Eye (tissue), 1 donor: Measurements from ENCODE around the gene DLG1.
A peak's percentile ranks its signal among the peaks of the same experiment; 100 is the strongest.
"Not testable (repeated sequence)": the region's sequence is repeated elsewhere in the genome, so short reads cannot be mapped to it uniquely, and the experiment has no call there.

Experiments
- DNase-seq: peaks from one replicate; pipeline ENCODE4 v3.0.0-alpha.2; 2015

Gene DLG1

GRCh38 chr3:197286678-197287077 is 11.7 kb downstream of the DLG1 start:
- no peak for DNase-seq

- DNase-seq: no peak
Measured at GRCh38 chr3:197285557-197285956, 12.9 kb downstream of the DLG1 start.

- DNase-seq: no peak
Measured at GRCh38 chr3:197283045-197283444, 15.4 kb downstream of the DLG1 start.

- no peak for DNase-seq
Measured at GRCh38 chr3:197281849-197282248, 16.6 kb downstream of the DLG1 start.

GRCh38 chr3:197280156-197280555 is 18.3 kb downstream of the DLG1 start:
- no peak for DNase-seq

- DNase-seq: no peak
Measured at GRCh38 chr3:197278933-197279332, 19.5 kb downstream of the DLG1 start.

- DNase-seq: not testable (repeated sequence)
Measured at GRCh38 chr3:197276808-197277207, 21.6 kb downstream of the DLG1 start.

- DNase-seq: no peak
Measured at GRCh38 chr3:197270558-197271317, 27.7 kb downstream of the DLG1 start.

- DNase-seq: no peak
Measured at GRCh38 chr3:197269024-197269423, 29.4 kb downstream of the DLG1 start.

GRCh38 chr3:197268294-197268693 is 30.1 kb downstream of the DLG1 start:
- DNase-seq: no peak

GRCh38 chr3:197266331-197266730 is 32.1 kb downstream of the DLG1 start:
- DNase-seq: no peak

- DNase-seq: no peak
Measured at GRCh38 chr3:197262709-197263108, 35.7 kb downstream of the DLG1 start.

- DNase-seq: no peak
Measured at GRCh38 chr3:197261164-197261509, 37.3 kb downstream of the DLG1 start.

- peak; percentile 22 for DNase-seq
Measured at GRCh38 chr3:197260491-197261163, 37.8 kb downstream of the DLG1 start.

GRCh38 chr3:197259096-197259495 is 39.3 kb downstream of the DLG1 start:
- DNase-seq: no peak

- DNase-seq: no peak
Measured at GRCh38 chr3:197258168-197258755, 40.1 kb downstream of the DLG1 start.

GRCh38 chr3:197257711-197258110 is 40.7 kb downstream of the DLG1 start:
- DNase-seq: no peak

GRCh38 chr3:197256836-197257444 is 41.5 kb downstream of the DLG1 start:
- peak; percentile 82 for DNase-seq

- no peak for DNase-seq
Measured at GRCh38 chr3:197256104-197256503, 42.3 kb downstream of the DLG1 start.

- no peak for DNase-seq
Measured at GRCh38 chr3:197253238-197253947, 45.0 kb downstream of the DLG1 start.

GRCh38 chr3:197249542-197249941 is 48.9 kb downstream of the DLG1 start:
- DNase-seq: no peak

GRCh38 chr3:197248341-197248740 is 50.1 kb downstream of the DLG1 start:
- no peak for DNase-seq

GRCh38 chr3:197244751-197245150 is 53.7 kb downstream of the DLG1 start:
- no peak for DNase-seq
